Measurements from ENCODE around the gene CORO1C.

DNA sequence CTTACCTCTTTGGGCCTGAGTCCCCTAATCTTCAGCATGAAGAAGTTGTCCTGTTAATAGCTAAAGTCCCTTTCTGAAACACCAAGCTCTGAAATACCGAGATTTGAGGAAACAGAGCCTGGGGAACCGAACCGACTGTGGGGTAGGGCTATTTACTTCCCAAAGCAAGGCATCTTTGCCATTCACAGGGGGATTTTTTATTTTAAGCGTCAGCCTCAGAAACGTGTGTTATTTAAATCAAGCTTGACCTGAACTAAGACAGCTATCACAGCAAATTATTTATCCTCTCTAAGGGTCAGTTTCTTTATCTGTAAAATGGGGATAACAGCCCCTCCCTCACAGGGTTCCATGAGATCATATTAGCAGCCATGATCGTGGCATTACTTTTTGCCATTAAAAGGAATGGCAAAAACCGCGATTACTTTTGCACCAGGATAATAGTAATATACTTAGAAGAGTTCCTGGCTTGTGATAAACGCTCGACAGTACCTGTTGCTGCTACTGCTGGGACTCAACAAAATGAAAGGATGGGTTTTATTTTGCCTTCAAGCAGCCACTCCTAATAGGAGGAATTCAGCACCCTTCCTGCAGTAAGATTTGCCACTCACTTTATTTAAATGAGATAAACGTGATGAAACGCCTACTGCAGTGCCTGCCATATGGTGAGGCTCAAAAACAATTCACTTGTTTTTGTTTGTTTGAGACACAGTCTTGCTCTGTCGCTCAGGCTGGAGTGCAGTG lies 1.3 kb upstream of the CORO1C start:
- TF ChIP-seq TAF1 (conservative IDR thresholded peaks at IDR 0.05): no peak
- TF ChIP-seq, protein P1, sequence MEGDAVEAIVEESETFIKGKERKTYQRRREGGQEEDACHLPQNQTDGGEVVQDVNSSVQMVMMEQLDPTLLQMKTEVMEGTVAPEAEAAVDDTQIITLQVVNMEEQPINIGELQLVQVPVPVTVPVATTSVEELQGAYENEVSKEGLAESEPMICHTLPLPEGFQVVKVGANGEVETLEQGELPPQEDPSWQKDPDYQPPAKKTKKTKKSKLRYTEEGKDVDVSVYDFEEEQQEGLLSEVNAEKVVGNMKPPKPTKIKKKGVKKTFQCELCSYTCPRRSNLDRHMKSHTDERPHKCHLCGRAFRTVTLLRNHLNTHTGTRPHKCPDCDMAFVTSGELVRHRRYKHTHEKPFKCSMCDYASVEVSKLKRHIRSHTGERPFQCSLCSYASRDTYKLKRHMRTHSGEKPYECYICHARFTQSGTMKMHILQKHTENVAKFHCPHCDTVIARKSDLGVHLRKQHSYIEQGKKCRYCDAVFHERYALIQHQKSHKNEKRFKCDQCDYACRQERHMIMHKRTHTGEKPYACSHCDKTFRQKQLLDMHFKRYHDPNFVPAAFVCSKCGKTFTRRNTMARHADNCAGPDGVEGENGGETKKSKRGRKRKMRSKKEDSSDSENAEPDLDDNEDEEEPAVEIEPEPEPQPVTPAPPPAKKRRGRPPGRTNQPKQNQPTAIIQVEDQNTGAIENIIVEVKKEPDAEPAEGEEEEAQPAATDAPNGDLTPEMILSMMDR (IDR thresholded peaks at IDR 0.05; ENCODE audit: low read depth, low read length, missing input control): no peak
- no peak for TF ChIP-seq RAD21 (IDR thresholded peaks at IDR 0.05)
- no peak for TF ChIP-seq GABPA (IDR thresholded peaks at IDR 0.05 in 1 of 2, conservative IDR thresholded peaks at IDR 0.05 in 1 of 2)
- TF ChIP-seq SP1 (IDR thresholded peaks at IDR 0.05): no peak
- TF ChIP-seq RXRA (IDR thresholded peaks at IDR 0.05): no peak
- TF ChIP-seq, protein P2, sequence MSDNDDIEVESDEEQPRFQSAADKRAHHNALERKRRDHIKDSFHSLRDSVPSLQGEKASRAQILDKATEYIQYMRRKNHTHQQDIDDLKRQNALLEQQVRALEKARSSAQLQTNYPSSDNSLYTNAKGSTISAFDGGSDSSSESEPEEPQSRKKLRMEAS (IDR thresholded peaks at IDR 0.05): no peak
- no peak for TF ChIP-seq FOXA1 (IDR thresholded peaks at IDR 0.05)
- TF ChIP-seq YY1 (IDR thresholded peaks at IDR 0.05): no peak
- no peak for TF ChIP-seq JUND (IDR thresholded peaks at IDR 0.05)
- TF ChIP-seq, protein P3, sequence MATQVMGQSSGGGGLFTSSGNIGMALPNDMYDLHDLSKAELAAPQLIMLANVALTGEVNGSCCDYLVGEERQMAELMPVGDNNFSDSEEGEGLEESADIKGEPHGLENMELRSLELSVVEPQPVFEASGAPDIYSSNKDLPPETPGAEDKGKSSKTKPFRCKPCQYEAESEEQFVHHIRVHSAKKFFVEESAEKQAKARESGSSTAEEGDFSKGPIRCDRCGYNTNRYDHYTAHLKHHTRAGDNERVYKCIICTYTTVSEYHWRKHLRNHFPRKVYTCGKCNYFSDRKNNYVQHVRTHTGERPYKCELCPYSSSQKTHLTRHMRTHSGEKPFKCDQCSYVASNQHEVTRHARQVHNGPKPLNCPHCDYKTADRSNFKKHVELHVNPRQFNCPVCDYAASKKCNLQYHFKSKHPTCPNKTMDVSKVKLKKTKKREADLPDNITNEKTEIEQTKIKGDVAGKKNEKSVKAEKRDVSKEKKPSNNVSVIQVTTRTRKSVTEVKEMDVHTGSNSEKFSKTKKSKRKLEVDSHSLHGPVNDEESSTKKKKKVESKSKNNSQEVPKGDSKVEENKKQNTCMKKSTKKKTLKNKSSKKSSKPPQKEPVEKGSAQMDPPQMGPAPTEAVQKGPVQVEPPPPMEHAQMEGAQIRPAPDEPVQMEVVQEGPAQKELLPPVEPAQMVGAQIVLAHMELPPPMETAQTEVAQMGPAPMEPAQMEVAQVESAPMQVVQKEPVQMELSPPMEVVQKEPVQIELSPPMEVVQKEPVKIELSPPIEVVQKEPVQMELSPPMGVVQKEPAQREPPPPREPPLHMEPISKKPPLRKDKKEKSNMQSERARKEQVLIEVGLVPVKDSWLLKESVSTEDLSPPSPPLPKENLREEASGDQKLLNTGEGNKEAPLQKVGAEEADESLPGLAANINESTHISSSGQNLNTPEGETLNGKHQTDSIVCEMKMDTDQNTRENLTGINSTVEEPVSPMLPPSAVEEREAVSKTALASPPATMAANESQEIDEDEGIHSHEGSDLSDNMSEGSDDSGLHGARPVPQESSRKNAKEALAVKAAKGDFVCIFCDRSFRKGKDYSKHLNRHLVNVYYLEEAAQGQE (IDR thresholded peaks at IDR 0.05): no peak
- TF ChIP-seq EGR1 (IDR thresholded peaks at IDR 0.05; ENCODE audit: low read depth in 2 of 2): no peak
- TF ChIP-seq HNF4A (conservative IDR thresholded peaks at IDR 0.05): no peak

All from liver (tissue), 3 donors.